ENCODE data around the gene ANKZF1. TPM values are rescaled to one million over a fixed set of nuclear protein-coding genes. Genes with fewer than 3 reads are reported as not detected.

Gene ANKZF1
- total and polyA plus RNA-seq, 2 of the 8 experiments (the other 6 are each of a cell fraction or from before 2014, with no cell fraction given) = 32.5 to 50.1 TPM

GRCh38 chr2:219213026-219213415 is 16.6 kb upstream of the ANKZF1 start (continued):
- TF ChIP-seq TAF7 (optimal IDR thresholded peaks at IDR 0.05; ENCODE audit: borderline replicate concordance, low read depth, low read length) (no peak), TCF12 (IDR thresholded peaks at IDR 0.05; ENCODE audit: low read depth, low read length) (no peak), SIX5 (IDR thresholded peaks at IDR 0.05; ENCODE audit: low read depth, low read length) (no peak), SAP30 (IDR thresholded peaks at IDR 0.05; ENCODE audit: insufficient read depth, insufficient replicate concordance, low read length) (no peak), TEAD4 (IDR thresholded peaks at IDR 0.05; ENCODE audit: low read depth, low read length) (no peak)
